OCI-LY1 (cell line): ENCODE data around the gene COG6.

Experiments used
- H2AFZ ChIP-seq: fragments of 200-600 bp; sonication (generic), shearing (Covaris generic); 2 replicates; pipeline ENCODE4 v1.6.0; 2014; ENCODE audit warnings: antibody characterized with exemption, mild to moderate bottlenecking, low read length
- H3F3A ChIP-seq: fragments of 200-600 bp; sonication (generic), shearing (Covaris generic); 2 replicates; pipeline ENCODE4 v1.6.0; 2014; ENCODE audit warnings: mild to moderate bottlenecking, antibody characterized with exemption, low read length, moderate library complexity; ENCODE audit not compliant: insufficient read depth
- H3K27ac ChIP-seq: fragments of 200-600 bp; sonication (generic); 2 replicates; pipeline ENCODE4 v1.5.1; 2014; ENCODE audit warnings: low read length, mixed run types, mild to moderate bottlenecking, low read depth; ENCODE audit not compliant: poor library complexity, severe bottlenecking
- H3K27me3 ChIP-seq: fragments of 200-600 bp; sonication (generic); 2 replicates; pipeline ENCODE4 v1.6.0; 2014; ENCODE audit warnings: antibody characterized with exemption, mild to moderate bottlenecking, low read length, moderate library complexity; ENCODE audit not compliant: insufficient read depth
- H3K36me3 ChIP-seq: fragments of 200-600 bp; sonication (generic); 2 replicates; pipeline ENCODE4 v1.6.1; 2014; ENCODE audit warnings: mild to moderate bottlenecking, antibody characterized with exemption, low read length, moderate library complexity, mixed read lengths; ENCODE audit not compliant: insufficient read depth
- H3K4me1 ChIP-seq: fragments of 200-600 bp; sonication (generic); 2 replicates; pipeline ENCODE4 v1.5.1; 2014; ENCODE audit warnings: mild to moderate bottlenecking, low read length, moderate library complexity; ENCODE audit not compliant: insufficient read depth, severe bottlenecking
- H3K4me2 ChIP-seq: fragments of 200-600 bp; sonication (generic), shearing (Covaris generic); 2 replicates; pipeline ENCODE4 v1.6.1; 2014; ENCODE audit warnings: low read length
- H3K4me3 ChIP-seq: fragments of 200-600 bp; sonication (generic); 2 replicates; pipeline ENCODE4 v1.5.1; 2014; ENCODE audit warnings: low read length, low read depth, mild to moderate bottlenecking, mixed read lengths; ENCODE audit not compliant: poor library complexity, severe bottlenecking
- H3K79me2 ChIP-seq: fragments of 200-600 bp; shearing (Covaris generic); 2 replicates; pipeline ENCODE4 v1.6.1; 2016; ENCODE audit warnings: mixed run types, low read length, mixed read lengths; ENCODE audit not compliant: insufficient read depth
- H3K9ac ChIP-seq: fragments of 200-600 bp; sonication (generic), shearing (Covaris generic); 2 replicates; pipeline ENCODE4 v1.6.1; 2014; ENCODE audit warnings: mild to moderate bottlenecking, low read length, mixed read lengths
- H3K9me2 ChIP-seq: fragments of 200-600 bp; sonication (generic), shearing (Covaris generic); 2 replicates; pipeline ENCODE4 v1.6.1; 2014; ENCODE audit warnings: low read depth, mild to moderate bottlenecking, low read length, mixed read lengths
- H3K9me3 ChIP-seq: fragments of 200-600 bp; shearing (Covaris generic); 2 replicates; pipeline ENCODE4 v1.6.1; 2014; ENCODE audit warnings: low read length, mixed read lengths
- H4K20me1 ChIP-seq: fragments of 200-600 bp; sonication (generic), shearing (Covaris generic); 2 replicates; pipeline ENCODE4 v1.6.0; 2016; ENCODE audit warnings: mild to moderate bottlenecking, low read length; ENCODE audit not compliant: insufficient read depth
- CTCF ChIP-seq: fragments of 200-600 bp; sonication (generic), shearing (Covaris generic); IDR thresholded peaks from 2 replicates; pipeline ENCODE4 v1.5.1; 2017; ENCODE audit warnings: mild to moderate bottlenecking, antibody characterized with exemption, low read length, moderate library complexity, mixed read lengths
- EZH2 ChIP-seq: fragments of 200-600 bp; sonication (generic), shearing (Covaris generic); IDR thresholded peaks from 2 replicates; pipeline ENCODE4 v1.8.0; 2017; ENCODE audit warnings: borderline replicate concordance, mixed run types, mild to moderate bottlenecking, antibody characterized with exemption, low read length, moderate library complexity, mixed read lengths

The COG6 gene

GRCh38 chr13:39676315-39676876 is 20.9 kb downstream of the COG6 start:
- Histone ChIP-seq H3K9me3 (no peaks in the 10 kb centered on the region), H3K27ac (no peak overlapping the region), H3K4me2 (no peak overlapping the region), H4K20me1 (no peaks in the 10 kb centered on the region), H3K9me2 (no peaks in the 10 kb centered on the region), H3K9ac (no peak overlapping the region), H3F3A (no peaks in the 10 kb centered on the region), H3K79me2 (no peaks in the 10 kb centered on the region), H2AFZ (no peak overlapping the region), H3K36me3 (peaks cover 20% of the 10 kb centered on the region), H3K4me3 (no peak overlapping the region), H3K27me3 (no peaks in the 10 kb centered on the region), H3K4me1 (no peaks in the 10 kb centered on the region)
- TF ChIP-seq EZH2: no peak
- TF ChIP-seq CTCF: peak; percentile 50

- H3K4me2 ChIP-seq: no peak overlapping the region
- H3K9me2 ChIP-seq: no peaks in the 10 kb centered on the region
- no peaks in the 10 kb centered on the region for H3F3A ChIP-seq
- H3K4me1 ChIP-seq: no peaks in the 10 kb centered on the region
- H3K9me3 ChIP-seq: no peaks in the 10 kb centered on the region
- no peak overlapping the region for H3K9ac ChIP-seq
- no peaks in the 10 kb centered on the region for H4K20me1 ChIP-seq
- H3K79me2 ChIP-seq: no peaks in the 10 kb centered on the region
- H3K27ac ChIP-seq: no peak overlapping the region
- peaks cover 16% of the 10 kb centered on the region for H3K36me3 ChIP-seq
- H3K4me3 ChIP-seq: no peak overlapping the region
- H3K27me3 ChIP-seq: no peaks in the 10 kb centered on the region
- H2AFZ ChIP-seq: no peak overlapping the region
- TF ChIP-seq CTCF: no peak
- TF ChIP-seq EZH2: no peak
These were observed 26.8 kb downstream of the COG6 start for GRCh38 chr13:39682310-39682709.

GRCh38 chr13:39682788-39683187 is 27.3 kb downstream of the COG6 start:
- TF ChIP-seq CTCF (no peak), EZH2 (no peak)

More at GRCh38 chr13:39682788-39683187, 27.3 kb downstream of the COG6 start:
- Histone ChIP-seq H3K27ac (no peak overlapping the region), H3K4me1 (no peaks in the 10 kb centered on the region), H2AFZ (no peak overlapping the region), H3K9me3 (no peaks in the 10 kb centered on the region), H3K27me3 (no peaks in the 10 kb centered on the region), H3K9me2 (no peaks in the 10 kb centered on the region), H3K9ac (no peak overlapping the region), H3K36me3 (peaks cover 19% of the 10 kb centered on the region), H3K79me2 (no peaks in the 10 kb centered on the region), H3F3A (no peaks in the 10 kb centered on the region), H4K20me1 (no peaks in the 10 kb centered on the region), H3K4me3 (no peak overlapping the region), H3K4me2 (no peak overlapping the region)
